ENCODE results near the gene ETV1. TPM values are rescaled to one million over a fixed set of nuclear protein-coding genes. Genes with fewer than 3 reads are reported as not detected.

The ETV1 gene
- total RNA-seq, 1 experiment from 2014 or later = 7.4 TPM

- Histone ChIP-seq H3K4me1 (ENCODE audit: control insufficient read depth, insufficient read depth, low read length) (no peaks in the 10 kb centered on the region), H3K27ac (ENCODE audit: low read length) (no peak overlapping the region), H3K36me3 (ENCODE audit: control insufficient read depth, insufficient read depth, low read length) (no peaks in the 10 kb centered on the region), H3K4me3 (ENCODE audit: low read depth in 2 of 2, low read length in 2 of 2) (no peak overlapping the region), H3K27me3 (ENCODE audit: control insufficient read depth, insufficient read depth, low read length) (no peaks in the 10 kb centered on the region), H3K9me3 (ENCODE audit: control insufficient read depth, insufficient read depth, low read depth, low read length) (no peaks in the 10 kb centered on the region)
- intact Hi-C loops (cut with micrococcal nuclease; ENCODE audit: unreplicated experiment) = loop anchor here (10.0 kb wide), 1 partner anchor 364 kb away; no protein-coding TSS in a partner anchor
- CTCF ChIA-PET = no interaction called here
- POLR2A ChIA-PET = no interaction called here
- in situ Hi-C loops (cut with HindIII; ENCODE audit: low pct_unique_long_range_greater_than_20kb, low sequenced_read_pairs) = no loop called here
- no TSS peak for BruUV-seq (replicated peaks)
- no peak for DNase-seq (ENCODE audit: low read depth, low spot score)
- no peak for TF ChIP-seq SIN3A (IDR thresholded peaks at IDR 0.05; ENCODE audit: borderline replicate concordance, insufficient read depth, low read depth, low read length)
- no peak for ATAC-seq
Measured at GRCh38 chr7:13898957-13899670, 90.4 kb downstream of the ETV1 start.

GRCh38 chr7:13897819-13898218, 91.6 kb downstream of the ETV1 start:
- no peak for TF ChIP-seq TCF7L2 (IDR thresholded peaks at IDR 0.05; ENCODE audit: low read depth, low read length)
- TF ChIP-seq CTCF (IDR thresholded peaks at IDR 0.05) = no peak
- TF ChIP-seq REST (IDR thresholded peaks at IDR 0.05; ENCODE audit: insufficient read depth in 1 of 2, low read depth in 2 of 2, low read length in 1 of 2) = no peak
- TF ChIP-seq POLR2AphosphoS5 (IDR thresholded peaks at IDR 0.05; ENCODE audit: low read depth, low read length) = no peak
- TF ChIP-seq SIN3A (IDR thresholded peaks at IDR 0.05; ENCODE audit: borderline replicate concordance, insufficient read depth, low read depth, low read length) = no peak
- ChIA-PET POLR2A (no interaction called here), CTCF (no interaction called here)
- H3K9me3 ChIP-seq (ENCODE audit: control insufficient read depth, insufficient read depth, low read depth, low read length) = no peaks in the 10 kb centered on the region
- no peaks in the 10 kb centered on the region for H3K27me3 ChIP-seq (ENCODE audit: control insufficient read depth, insufficient read depth, low read length)
- H3K4me3 ChIP-seq (ENCODE audit: low read depth in 2 of 2, low read length in 2 of 2) = no peak overlapping the region
- H3K4me1 ChIP-seq (ENCODE audit: control insufficient read depth, insufficient read depth, low read length) = no peaks in the 10 kb centered on the region
- DNase-seq (ENCODE audit: low read depth, low spot score) (no peak), ATAC-seq (no peak)
- BruUV-seq (replicated peaks) = no TSS peak
- H3K36me3 ChIP-seq (ENCODE audit: control insufficient read depth, insufficient read depth, low read length) = no peaks in the 10 kb centered on the region
- no peak overlapping the region for H3K27ac ChIP-seq (ENCODE audit: low read length)
- intact Hi-C loops (cut with micrococcal nuclease; ENCODE audit: unreplicated experiment) (loop anchor here (10.0 kb wide), 1 partner anchor 363 kb away; no protein-coding TSS in a partner anchor), in situ Hi-C loops (cut with HindIII; ENCODE audit: low pct_unique_long_range_greater_than_20kb, low sequenced_read_pairs) (no loop called here)

GRCh38 chr7:13894954-13895353, 94.5 kb downstream of the ETV1 start:
- intact Hi-C loops (cut with micrococcal nuclease; ENCODE audit: unreplicated experiment) = loop anchor here (10.0 kb wide), 1 partner anchor 360 kb away; no protein-coding TSS in a partner anchor
- Histone ChIP-seq H3K36me3 (ENCODE audit: control insufficient read depth, insufficient read depth, low read length) (no peaks in the 10 kb centered on the region), H3K9me3 (ENCODE audit: control insufficient read depth, insufficient read depth, low read depth, low read length) (no peaks in the 10 kb centered on the region), H3K27ac (ENCODE audit: low read length) (no peak overlapping the region), H3K27me3 (ENCODE audit: control insufficient read depth, insufficient read depth, low read length) (no peaks in the 10 kb centered on the region), H3K4me3 (ENCODE audit: low read depth in 2 of 2, low read length in 2 of 2) (no peak overlapping the region), H3K4me1 (ENCODE audit: control insufficient read depth, insufficient read depth, low read length) (no peaks in the 10 kb centered on the region)
- DNase-seq (ENCODE audit: low read depth, low spot score) = no peak
- ChIA-PET POLR2A (no interaction called here), CTCF (no interaction called here)
- BruUV-seq (replicated peaks) = no TSS peak
- TF ChIP-seq SIN3A (IDR thresholded peaks at IDR 0.05; ENCODE audit: borderline replicate concordance, insufficient read depth, low read depth, low read length) (no peak), CTCF (IDR thresholded peaks at IDR 0.05) (peak; percentile 23; the same call in 1 of the 2 replicates)
- in situ Hi-C loops (cut with HindIII; ENCODE audit: low pct_unique_long_range_greater_than_20kb, low sequenced_read_pairs) = no loop called here
- ATAC-seq = no peak

All from Panc1 (cell line).